H9 (cell line): ENCODE measurements around the gene CHRND. TPM values are rescaled to one million over a fixed set of nuclear protein-coding genes. Genes with fewer than 3 reads are reported as not detected.

Experiments
- DNase-seq: peaks from one replicate; pipeline ENCODE4 v3.0.0-alpha.2; 2017
- H2AFZ ChIP-seq: one replicate; pipeline ENCODE4 v1.6.1; 2013; ENCODE audit warnings: mild to moderate bottlenecking, low read length, control low read depth, moderate library complexity
- H2AK5ac ChIP-seq: 2 replicates; pipeline ENCODE4 v1.6.1; 2013; ENCODE audit warnings: low read length, control low read depth, mixed read lengths; ENCODE audit not compliant: insufficient read length
- H2BK120ac ChIP-seq: one replicate; pipeline ENCODE4 v1.6.1; 2013; ENCODE audit warnings: low read depth, mild to moderate bottlenecking, low read length, control low read depth, inconsistent platforms; ENCODE audit not compliant: poor library complexity, severe bottlenecking
- H2BK12ac ChIP-seq: 2 replicates; pipeline ENCODE4 v1.6.1; 2013; ENCODE audit warnings: low read length, control low read depth, mixed read lengths, low read depth; ENCODE audit not compliant: insufficient read length
- H2BK15ac ChIP-seq: 2 replicates; pipeline ENCODE4 v1.6.1; 2013; ENCODE audit warnings: low read depth, low read length, control low read depth
- H2BK20ac ChIP-seq: one replicate; pipeline ENCODE4 v1.6.1; 2013; ENCODE audit warnings: low read depth, mild to moderate bottlenecking, low read length, control low read depth, inconsistent platforms; ENCODE audit not compliant: poor library complexity, severe bottlenecking
- H2BK5ac ChIP-seq: 2 replicates; pipeline ENCODE4 v1.6.1; 2013; ENCODE audit warnings: low read length, control low read depth, mixed read lengths; ENCODE audit not compliant: insufficient read length
- H3K14ac ChIP-seq: 2 replicates; pipeline ENCODE4 v1.6.1; 2013; ENCODE audit warnings: low read length, control low read depth; ENCODE audit not compliant: insufficient read depth
- H3K18ac ChIP-seq: 2 replicates; pipeline ENCODE4 v1.6.1; 2013; ENCODE audit warnings: low read depth, mild to moderate bottlenecking, mixed read lengths, low read length, control low read depth; ENCODE audit not compliant: insufficient read length
- H3K23ac ChIP-seq: 2 replicates; pipeline ENCODE4 v1.6.1; 2013; ENCODE audit warnings: low read length, control low read depth, mixed read lengths, low read depth; ENCODE audit not compliant: insufficient read length
- H3K23me2 ChIP-seq: 2 replicates; pipeline ENCODE4 v1.6.1; 2013; ENCODE audit warnings: low read depth, mild to moderate bottlenecking, mixed read lengths, low read length, control low read depth; ENCODE audit not compliant: insufficient read length, poor library complexity, severe bottlenecking
- H3K27ac ChIP-seq: 2 replicates; pipeline ENCODE4 v1.5.1; 2013; ENCODE audit warnings: low read length, control low read depth, mixed read lengths, low read depth; ENCODE audit not compliant: insufficient read length
- H3K27me3 ChIP-seq: 2 replicates; pipeline ENCODE4 v1.6.1; 2013; ENCODE audit warnings: low read length, control low read depth, inconsistent platforms; ENCODE audit not compliant: insufficient read depth
- H3K4ac ChIP-seq: 2 replicates; pipeline ENCODE4 v1.6.1; 2013; ENCODE audit warnings: low read depth, mild to moderate bottlenecking, control low read depth, inconsistent platforms, low read length, moderate library complexity
- H3K4me1 ChIP-seq: 2 replicates; pipeline ENCODE4 v1.6.1; 2013; ENCODE audit warnings: low read length, control low read depth, inconsistent platforms; ENCODE audit not compliant: insufficient read depth
- H3K4me2 ChIP-seq: 2 replicates; pipeline ENCODE4 v1.6.1; 2013; ENCODE audit warnings: low read length, control low read depth, mixed read lengths; ENCODE audit not compliant: insufficient read length, insufficient read depth
- H3K56ac ChIP-seq: 2 replicates; pipeline ENCODE4 v1.6.1; 2013; ENCODE audit warnings: low read depth, mild to moderate bottlenecking, mixed read lengths, low read length, control low read depth; ENCODE audit not compliant: insufficient read length
- H3K79me1 ChIP-seq: 2 replicates; pipeline ENCODE4 v1.6.1; 2013; ENCODE audit warnings: low read depth, mild to moderate bottlenecking, moderate library complexity, low read length, control low read depth, inconsistent platforms; ENCODE audit not compliant: insufficient read depth, poor library complexity, severe bottlenecking
- H3K79me2 ChIP-seq: 2 replicates; pipeline ENCODE4 v1.6.1; 2013; ENCODE audit warnings: low read length, control low read depth, inconsistent platforms; ENCODE audit not compliant: insufficient read depth
- H3K9ac ChIP-seq: 2 replicates; pipeline ENCODE4 v1.6.1; 2013; ENCODE audit warnings: low read length, control low read depth, mixed read lengths; ENCODE audit not compliant: insufficient read length; ENCODE audit errors: extremely low read depth
- H3K9me3 ChIP-seq: one replicate; pipeline ENCODE4 v1.6.1; 2013; ENCODE audit warnings: low read depth, low read length, inconsistent platforms; ENCODE audit not compliant: control insufficient read depth
- H3T11ph ChIP-seq: one replicate; pipeline ENCODE4 v1.6.1; 2013; ENCODE audit warnings: mild to moderate bottlenecking, low read length, control low read depth, inconsistent platforms
- H4K20me1 ChIP-seq: one replicate; pipeline ENCODE4 v1.6.1; 2013; ENCODE audit not compliant: control insufficient read depth, insufficient read length, insufficient read depth
- H4K5ac ChIP-seq: 2 replicates; pipeline ENCODE4 v1.6.1; 2013; ENCODE audit warnings: low read depth, mild to moderate bottlenecking, mixed read lengths, low read length, control low read depth; ENCODE audit not compliant: insufficient read length
- H4K8ac ChIP-seq: replicated peaks from 2 replicates; pipeline ENCODE4 v1.6.1; 2013; ENCODE audit warnings: low read length, control low read depth, mixed read lengths, low read depth; ENCODE audit not compliant: insufficient read length
- H4K91ac ChIP-seq: 2 replicates; pipeline ENCODE4 v1.6.1; 2013; ENCODE audit warnings: low read depth, mild to moderate bottlenecking, moderate library complexity, mixed read lengths, low read length, control low read depth; ENCODE audit not compliant: insufficient read length
- H3K27ac Mint-ChIP-seq, 3 experiments: 2 replicates in 2 of 3; 3 replicates in 1 of 3; pipeline ENCODE4 v1.8.0; 2020 to 2021; ENCODE audit warnings: mixed read lengths in 3 of 3, mild to moderate bottlenecking in 1 of 3, moderate library complexity in 1 of 3
- H3K27me3 Mint-ChIP-seq: 2 replicates; pipeline ENCODE4 v1.8.0; 2021; ENCODE audit warnings: low read depth, mild to moderate bottlenecking, moderate library complexity, mixed read lengths
- H3K36me3 Mint-ChIP-seq, 3 experiments: 2 replicates in 2 of 3; 3 replicates in 1 of 3; pipeline ENCODE4 v1.8.0; 2020 to 2021; ENCODE audit warnings: low read depth in 3 of 3, mixed read lengths in 3 of 3; ENCODE audit not compliant: insufficient read depth in 1 of 3
- H3K4me1 Mint-ChIP-seq, 2 experiments: 2 replicates each; pipeline ENCODE4 v1.8.0; 2020; ENCODE audit warnings: mixed read lengths in 2 of 2
- H3K4me3 Mint-ChIP-seq, 2 experiments: 2 replicates in 1 of 2; 3 replicates in 1 of 2; pipeline ENCODE4 v1.8.0; 2020 to 2021; ENCODE audit warnings: mild to moderate bottlenecking in 2 of 2, mixed read lengths in 2 of 2, moderate library complexity in 1 of 2
- H3K9me3 Mint-ChIP-seq, 2 experiments: 2 replicates in 1 of 2; 3 replicates in 1 of 2; pipeline ENCODE4 v1.8.0; 2020; ENCODE audit warnings: mild to moderate bottlenecking in 2 of 2, mixed read lengths in 2 of 2, moderate library complexity in 1 of 2
- WGBS: extraction: QIAGEN DNeasy Blood & Tissue Kit; methylation state at CpG from one replicate; pipeline ENCODE4 v1.1.7; 2013; ENCODE audit warnings: missing lambda C conversion rate, low lambda C conversion rate, mixed read lengths; ENCODE audit not compliant: insufficient read length; ENCODE audit errors: extremely low coverage; 5-methylcytosine and 5-hydroxymethylcytosine counted together
- total RNA-seq: library from RNA; stranded (reverse); gene quantifications from 2 replicates; pipeline ENCODE4 v1.2.1, GENCODE V29; 2021
- TF ChIP-seq, protein P1 (sequence below): fragments of 200-600 bp; sonication (generic); conservative IDR thresholded peaks from 3 replicates; pipeline ENCODE4 v1.8.0; 2021; ENCODE audit warnings: antibody characterized with exemption, mild to moderate bottlenecking

Gene CHRND
- total RNA-seq, 1 experiment from 2014 or later: not detected

DNA sequence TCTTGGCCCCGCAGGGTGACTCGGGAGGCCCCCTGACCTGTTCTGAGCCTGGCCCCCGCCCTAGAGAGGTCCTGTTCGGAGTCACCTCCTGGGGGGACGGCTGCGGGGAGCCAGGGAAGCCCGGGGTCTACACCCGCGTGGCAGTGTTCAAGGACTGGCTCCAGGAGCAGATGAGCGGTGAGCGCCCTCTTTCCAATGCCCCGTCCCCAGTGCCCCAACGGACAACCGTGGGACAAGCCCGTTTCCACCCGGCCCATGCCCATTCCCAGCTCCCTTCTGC is 2.6 kb upstream of the CHRND start:
- no peak overlapping the region for H2AK5ac ChIP-seq
- Mint-ChIP-seq H3K27ac (no peak overlapping the region), H3K9me3 (no peaks in the 10 kb centered on the region), H3K4me1 (peaks cover 9 to 26% of the 10 kb centered on the region in 2 experiments), H3K4me3 (peak overlapping the region; percentile 9 to 72), H3K27me3 (peaks cover 79% of the 10 kb centered on the region), H3K36me3 (peaks cover 0 to 1% (median 0%) of the 10 kb centered on the region in 3 experiments; a peak in 1 of 7 replicates)
- WGBS: no CpG with 5 or more reads among the region's 16 CpGs
- no peaks in the 10 kb centered on the region for H3K4me1 ChIP-seq
- H3K27ac ChIP-seq: no peak overlapping the region
- H4K91ac ChIP-seq: no peak overlapping the region
- no peak overlapping the region for H2BK12ac ChIP-seq
- DNase-seq: no peak
- no peak overlapping the region for H3T11ph ChIP-seq
- no peak overlapping the region for H3K4ac ChIP-seq
- H4K8ac ChIP-seq: no peak overlapping the region
- no peaks in the 10 kb centered on the region for H4K20me1 ChIP-seq
- H3K9me3 ChIP-seq: no peaks in the 10 kb centered on the region
- H2AFZ ChIP-seq: no peak overlapping the region
- H3K56ac ChIP-seq: no peak overlapping the region
- no peak overlapping the region for H3K18ac ChIP-seq
- peaks cover 15% of the 10 kb centered on the region for H3K27me3 ChIP-seq
- no peak overlapping the region for H2BK15ac ChIP-seq
- H3K23ac ChIP-seq: no peak overlapping the region
- no peak overlapping the region; the same call in 1 of the 2 replicates for H3K14ac ChIP-seq
- no peaks in the 10 kb centered on the region for H3K79me2 ChIP-seq
- H3K23me2 ChIP-seq: peaks cover 14% of the 10 kb centered on the region
- no peak overlapping the region for H2BK120ac ChIP-seq
- no peak overlapping the region for H2BK20ac ChIP-seq
- H3K4me2 ChIP-seq: peak overlapping the region; percentile 42
- H4K5ac ChIP-seq: no peak overlapping the region
- no peak overlapping the region for H3K9ac ChIP-seq
- no peak overlapping the region for H2BK5ac ChIP-seq
- TF ChIP-seq, protein P1, sequence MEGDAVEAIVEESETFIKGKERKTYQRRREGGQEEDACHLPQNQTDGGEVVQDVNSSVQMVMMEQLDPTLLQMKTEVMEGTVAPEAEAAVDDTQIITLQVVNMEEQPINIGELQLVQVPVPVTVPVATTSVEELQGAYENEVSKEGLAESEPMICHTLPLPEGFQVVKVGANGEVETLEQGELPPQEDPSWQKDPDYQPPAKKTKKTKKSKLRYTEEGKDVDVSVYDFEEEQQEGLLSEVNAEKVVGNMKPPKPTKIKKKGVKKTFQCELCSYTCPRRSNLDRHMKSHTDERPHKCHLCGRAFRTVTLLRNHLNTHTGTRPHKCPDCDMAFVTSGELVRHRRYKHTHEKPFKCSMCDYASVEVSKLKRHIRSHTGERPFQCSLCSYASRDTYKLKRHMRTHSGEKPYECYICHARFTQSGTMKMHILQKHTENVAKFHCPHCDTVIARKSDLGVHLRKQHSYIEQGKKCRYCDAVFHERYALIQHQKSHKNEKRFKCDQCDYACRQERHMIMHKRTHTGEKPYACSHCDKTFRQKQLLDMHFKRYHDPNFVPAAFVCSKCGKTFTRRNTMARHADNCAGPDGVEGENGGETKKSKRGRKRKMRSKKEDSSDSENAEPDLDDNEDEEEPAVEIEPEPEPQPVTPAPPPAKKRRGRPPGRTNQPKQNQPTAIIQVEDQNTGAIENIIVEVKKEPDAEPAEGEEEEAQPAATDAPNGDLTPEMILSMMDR: no peak
- no peaks in the 10 kb centered on the region for H3K79me1 ChIP-seq
